GM21786 (cell line): ENCODE measurements around the gene RPS6KA2.
A peak's percentile ranks its signal among the peaks of the same experiment; 100 is the strongest.

ENCODE experiments used
- ATAC-seq: cut with Tn5 transposase; IDR thresholded peaks from one replicate; pipeline ENCODE4 v1.9.1; 2021; ENCODE audit not compliant: unreplicated experiment

The RPS6KA2 gene

DNA sequence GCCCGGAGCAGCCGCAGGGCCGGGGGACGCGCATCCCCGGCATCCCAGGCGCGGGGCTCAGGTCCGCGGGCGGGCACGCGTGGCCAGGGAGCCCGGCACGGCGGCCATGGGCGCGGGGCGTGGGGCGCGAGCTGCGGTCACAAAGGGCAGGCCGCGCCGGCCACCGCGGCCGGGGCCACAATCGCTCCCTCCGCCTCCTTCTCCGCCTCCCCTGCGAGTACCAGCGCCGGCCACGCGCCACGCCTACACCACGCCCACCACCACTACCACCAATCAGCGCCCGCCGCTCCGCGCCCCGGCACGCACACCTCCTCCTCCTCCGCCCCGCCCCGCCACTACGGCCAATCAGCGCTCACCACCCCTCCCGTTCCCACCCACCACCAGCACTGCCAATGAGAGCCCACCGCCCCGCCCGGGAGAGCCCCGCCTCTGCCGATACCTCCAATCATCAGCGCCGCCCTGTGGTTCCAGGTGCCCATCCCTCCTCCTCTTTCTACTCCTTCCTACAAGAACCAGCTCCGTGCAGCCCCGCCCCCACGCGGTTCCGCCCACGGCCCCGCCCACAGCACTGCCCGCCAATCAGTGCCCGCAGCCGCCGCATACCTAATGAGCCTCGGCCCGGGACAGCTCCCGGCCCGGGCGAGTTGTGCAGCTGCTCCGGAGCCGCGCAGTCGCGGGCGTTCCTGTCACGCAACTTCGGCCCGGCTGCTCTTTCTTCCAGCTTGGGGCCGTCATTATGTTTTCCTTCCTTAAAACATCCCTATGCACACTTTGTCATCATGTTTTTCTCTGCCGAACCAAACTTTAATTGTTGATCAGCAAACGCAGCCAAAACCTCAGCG lies at the start of gene RPS6KA2:
Gene RPS6KA2 (minus strand): TSS at position 219 of the 842 bp plus-strand sequence. CDS start 232 bp downstream, outside the sequence.
- peak; percentile 92 for ATAC-seq

DNA sequence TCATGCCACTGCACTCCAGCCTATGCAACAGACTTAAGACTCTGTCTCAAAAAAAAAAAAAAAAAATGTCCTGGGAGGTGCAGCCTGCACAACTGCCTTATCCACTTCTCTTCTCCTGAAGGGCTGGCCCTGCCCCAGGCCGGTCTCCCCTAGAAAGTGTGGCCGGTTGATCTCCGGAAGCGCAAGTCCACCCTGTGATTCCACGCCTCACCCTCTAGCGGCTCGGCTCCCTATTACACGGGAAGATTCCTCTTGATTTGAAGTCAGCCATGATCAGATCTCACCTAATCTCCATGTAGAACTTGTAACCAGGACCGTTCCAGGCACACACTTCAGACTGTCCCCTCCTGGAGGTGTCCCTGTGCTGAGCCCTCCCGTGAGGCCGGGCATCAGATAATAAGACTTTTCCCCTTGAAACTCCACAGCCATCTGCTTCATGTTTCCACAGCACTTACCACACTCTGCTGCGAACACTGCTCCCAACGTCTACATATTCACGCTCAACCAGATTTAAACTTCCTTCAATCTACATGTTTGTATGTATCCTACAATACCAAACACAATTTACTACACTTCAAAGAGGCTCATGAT lies 49.3 kb upstream of the RPS6KA2 start:
- ATAC-seq = no peak

DNA sequence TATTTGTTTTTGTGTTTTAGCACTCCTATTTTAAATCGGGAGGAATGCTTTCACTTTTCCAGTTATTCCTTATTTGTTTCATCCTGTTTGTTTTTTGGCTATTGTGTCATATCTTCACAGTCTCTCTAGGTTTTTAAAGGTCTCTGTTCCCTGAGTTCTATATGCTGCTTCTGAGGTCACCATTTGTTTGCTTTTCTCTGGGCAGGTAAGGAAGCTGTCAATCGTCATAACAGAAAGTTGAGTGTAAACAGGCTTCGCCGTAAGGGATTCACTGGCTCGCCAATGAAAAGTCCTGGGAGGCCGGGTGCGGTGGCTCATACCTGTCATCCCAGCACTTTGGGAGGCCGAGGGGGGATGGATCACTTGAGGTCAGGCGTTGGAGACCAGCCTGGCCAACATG lies 48.7 kb upstream of the RPS6KA2 start:
- ATAC-seq = no peak

DNA sequence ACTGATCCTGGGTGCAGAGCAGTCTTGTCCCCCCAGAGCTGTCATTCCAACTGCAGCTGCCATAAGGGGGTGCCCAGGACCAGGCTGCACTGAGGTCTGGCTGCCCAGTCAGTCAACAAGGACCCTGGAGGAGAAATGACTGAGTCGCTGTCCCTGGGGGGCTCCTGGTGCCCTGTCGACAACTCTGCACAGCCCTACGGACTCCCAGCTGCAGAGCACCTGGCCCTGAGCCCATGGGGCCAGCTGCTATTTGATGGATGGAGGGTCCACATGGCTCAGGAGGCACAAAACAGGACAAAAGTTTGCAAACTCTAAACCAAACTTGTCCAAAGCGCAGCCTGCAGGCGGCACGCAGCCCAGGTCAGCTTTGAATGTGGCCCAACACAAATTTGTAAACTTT lies 46.3 kb upstream of the RPS6KA2 start:
- no peak for ATAC-seq

DNA sequence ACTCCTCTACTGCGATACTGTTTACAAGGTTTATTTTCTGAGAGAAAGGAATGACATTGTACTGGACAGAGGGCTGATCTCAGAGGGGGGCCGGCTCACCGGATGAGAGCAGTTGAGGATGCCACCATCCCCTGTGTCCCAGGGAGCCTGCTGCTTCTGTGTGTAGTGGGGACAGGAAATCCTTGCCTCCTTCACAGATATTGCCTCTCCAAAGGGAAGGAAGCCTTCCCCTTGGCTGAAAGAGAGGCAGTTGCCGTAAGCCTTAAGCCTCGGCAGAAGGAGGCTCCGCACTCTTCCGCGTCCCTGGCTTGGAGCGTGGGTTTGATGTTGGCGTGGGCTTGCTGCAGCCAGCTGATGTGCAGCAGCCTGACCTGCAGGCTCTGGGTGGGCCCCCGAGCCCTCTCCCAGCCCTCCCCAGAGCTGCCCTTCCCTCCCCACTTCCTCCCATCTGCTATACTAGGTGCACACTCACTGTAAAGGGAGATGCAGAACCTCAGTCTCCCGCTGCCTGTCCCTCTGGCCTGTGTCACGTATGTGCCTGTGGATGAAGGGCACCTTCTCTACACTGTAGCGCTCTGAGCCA lies 45.7 kb upstream of the RPS6KA2 start:
- ATAC-seq = no peak

DNA sequence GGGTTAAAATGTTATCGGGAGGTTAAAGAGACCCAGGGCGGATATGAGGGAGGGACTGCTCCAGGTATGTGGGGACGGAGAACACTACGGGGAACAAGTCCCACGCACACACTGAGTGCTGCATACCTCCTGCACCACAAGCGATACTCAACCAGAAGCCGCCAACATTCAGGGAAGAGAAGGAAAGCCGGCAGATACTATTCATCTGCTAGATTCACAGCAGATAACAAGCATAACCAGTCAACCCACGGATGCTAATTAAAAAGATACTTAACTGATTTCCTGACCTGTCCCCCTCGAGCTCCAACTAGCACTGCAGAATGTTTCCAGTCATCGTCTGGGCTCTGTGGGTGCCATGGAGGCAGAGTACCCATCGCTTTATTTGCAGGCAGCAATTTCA lies 45.1 kb upstream of the RPS6KA2 start:
- no peak for ATAC-seq

DNA sequence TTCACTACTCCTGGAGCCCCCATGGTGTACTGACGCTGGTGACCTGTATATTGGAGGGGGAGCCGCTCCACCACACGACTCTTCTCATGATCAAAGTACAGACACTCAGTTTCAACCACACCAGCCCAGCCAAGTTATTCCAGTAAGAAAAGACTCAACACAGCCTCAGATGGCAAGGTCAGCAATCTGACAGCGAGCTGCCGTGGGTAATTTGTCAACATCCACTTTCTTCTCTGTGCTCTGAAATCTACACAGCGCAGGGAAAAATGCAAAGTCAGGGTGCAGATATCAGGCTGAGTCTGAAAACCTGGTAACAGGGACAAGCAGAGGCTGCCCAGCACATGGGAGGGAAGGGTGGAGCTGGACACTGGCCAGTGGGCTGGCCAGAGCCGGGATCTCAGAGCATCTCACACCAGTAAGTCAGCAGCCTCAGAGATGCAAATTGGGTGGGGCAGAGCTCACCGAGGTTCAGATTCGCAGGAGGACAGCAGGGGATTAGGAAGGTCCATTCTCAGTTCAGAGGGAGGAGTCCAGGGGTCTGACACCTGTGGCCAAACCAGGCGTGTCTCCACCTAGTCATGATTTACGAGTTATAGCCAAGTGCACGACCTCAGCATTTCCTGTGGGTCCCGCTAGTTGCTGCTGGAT lies 44.5 kb upstream of the RPS6KA2 start:
- no peak for ATAC-seq

DNA sequence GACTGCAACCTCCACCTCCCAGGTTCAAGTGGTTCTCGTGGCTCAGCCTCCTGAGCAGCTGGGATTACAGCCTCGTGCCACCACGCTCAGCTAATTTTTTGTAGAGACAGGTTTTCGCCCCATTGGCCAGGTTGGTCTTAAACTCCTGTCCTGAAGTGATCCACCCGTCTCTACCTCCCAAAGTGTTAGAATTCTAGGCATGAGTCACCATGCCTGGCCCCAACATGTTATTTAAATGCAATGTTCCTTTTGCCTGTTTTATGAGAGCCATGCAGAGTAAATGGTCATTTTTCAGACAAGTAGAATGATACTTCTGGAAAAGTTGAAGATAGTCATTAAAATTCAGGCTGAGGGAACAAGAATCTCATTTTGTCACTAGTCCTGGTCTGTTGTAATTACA lies 43.8 kb upstream of the RPS6KA2 start:
- ATAC-seq = no peak

DNA sequence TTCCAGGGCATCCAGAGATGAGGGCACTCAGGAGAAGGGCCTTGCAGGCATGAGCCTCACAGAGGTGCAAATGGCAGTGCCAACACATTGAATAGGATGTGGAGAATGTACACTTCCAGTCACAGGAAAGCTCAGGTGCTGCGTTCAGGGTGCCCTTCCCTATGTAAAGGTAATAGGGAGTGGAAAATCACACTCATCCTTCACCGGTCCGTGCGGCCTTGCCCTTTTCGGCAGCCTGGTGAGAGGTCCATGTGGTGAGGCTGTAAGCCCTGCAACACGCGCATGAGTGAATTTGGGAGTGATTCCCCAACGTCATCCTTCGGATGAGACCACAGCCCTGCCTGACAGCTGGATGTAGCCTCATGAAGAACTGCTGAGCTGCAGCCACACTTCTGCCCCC lies 43.0 kb upstream of the RPS6KA2 start:
- no peak for ATAC-seq

DNA sequence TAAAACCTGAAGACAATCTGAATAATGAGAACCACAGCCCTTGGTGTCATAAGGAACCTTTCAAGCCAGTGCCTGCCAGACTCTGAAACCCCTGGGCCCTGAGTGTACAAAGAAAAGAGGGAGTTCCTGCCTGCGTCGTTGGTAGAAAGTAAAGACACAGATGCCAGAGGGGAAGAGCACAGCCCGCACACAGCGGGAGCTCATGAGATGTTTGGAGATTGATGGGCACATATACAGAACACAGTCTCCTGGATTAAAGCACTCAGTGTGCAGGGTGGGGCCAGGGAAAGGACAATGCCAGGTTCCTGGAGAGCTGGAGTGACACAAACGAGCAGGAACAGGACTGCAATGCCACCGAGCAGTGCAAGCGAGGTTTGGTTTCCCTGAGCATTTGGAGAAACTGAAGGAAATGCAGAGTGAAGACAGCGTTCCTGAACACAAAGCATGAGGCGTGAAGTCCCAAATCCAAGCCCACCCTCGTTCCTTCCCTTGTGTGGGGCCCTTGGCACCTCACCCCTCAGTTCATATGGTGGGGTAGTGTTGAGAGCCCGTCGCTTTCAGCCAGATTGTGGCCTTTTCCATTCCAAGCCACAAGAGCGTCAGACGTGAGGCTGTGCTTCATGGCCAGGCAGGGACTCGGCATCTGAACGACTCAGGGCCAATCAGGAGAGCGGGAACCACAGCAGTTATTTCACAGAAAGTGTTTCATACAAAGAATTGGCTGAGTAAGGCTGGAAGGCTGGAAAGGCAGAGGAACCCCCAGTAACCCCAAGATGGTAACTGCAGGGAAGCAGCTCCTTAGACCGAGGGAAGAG lies 41.0 kb upstream of the RPS6KA2 start:
- no peak for ATAC-seq

DNA sequence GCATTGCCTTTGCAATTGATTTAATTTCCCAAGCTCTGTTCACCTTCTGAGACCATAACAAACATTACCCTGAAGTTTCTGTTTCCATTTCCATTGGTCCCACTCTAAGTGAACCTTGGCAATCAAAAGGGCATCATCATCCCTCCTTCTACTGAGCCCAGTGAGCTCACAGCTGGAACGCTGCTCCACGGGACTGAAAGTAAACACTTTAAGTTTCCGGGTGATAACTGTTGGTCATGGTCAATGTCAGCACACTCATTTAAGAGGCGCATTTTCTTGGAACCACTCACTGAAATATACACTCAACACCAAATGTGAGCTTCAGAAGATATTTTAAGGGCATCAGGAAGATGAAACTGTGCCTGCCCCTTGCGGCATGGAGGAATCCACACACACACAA lies 37.1 kb upstream of the RPS6KA2 start:
- ATAC-seq = no peak

DNA sequence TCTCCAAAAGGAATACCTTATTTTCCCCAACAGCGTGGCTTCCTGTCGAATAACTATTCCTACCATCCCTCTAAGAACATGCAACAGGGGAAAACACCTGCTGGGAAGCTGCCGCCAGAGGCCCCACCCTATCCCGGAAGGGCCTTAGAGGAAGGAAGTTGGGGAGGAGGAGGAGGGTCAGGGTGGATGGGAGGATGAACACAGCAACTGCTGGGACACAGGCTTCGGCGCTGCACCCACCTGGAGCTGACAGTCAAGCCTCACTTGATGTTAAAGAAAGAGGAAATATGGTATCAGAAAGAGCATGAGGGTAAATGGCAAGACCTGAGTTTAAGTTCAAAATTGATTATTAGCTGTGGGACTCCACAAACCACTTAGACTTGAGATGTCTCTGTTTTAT lies 36.5 kb upstream of the RPS6KA2 start:
- ATAC-seq = no peak

DNA sequence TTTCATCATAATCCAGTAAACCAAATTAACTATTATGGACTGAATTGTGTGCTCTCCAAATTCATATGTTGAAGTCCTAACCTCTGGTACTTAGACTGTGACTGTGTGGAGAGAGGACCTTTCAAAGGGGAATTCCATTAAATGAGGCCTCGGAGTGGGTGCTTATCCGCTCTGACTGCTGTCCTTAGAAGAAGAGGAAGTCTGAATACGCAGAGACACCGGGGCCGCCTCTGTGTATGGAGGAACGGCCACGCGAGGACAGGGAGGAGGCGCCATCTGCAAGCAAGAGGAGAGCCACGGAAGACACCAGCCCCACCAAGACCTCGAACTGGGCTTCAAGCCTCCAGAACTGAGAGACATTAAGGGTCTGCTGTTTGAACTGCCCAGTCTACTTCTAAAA lies 35.6 kb upstream of the RPS6KA2 start:
- ATAC-seq = no peak

DNA sequence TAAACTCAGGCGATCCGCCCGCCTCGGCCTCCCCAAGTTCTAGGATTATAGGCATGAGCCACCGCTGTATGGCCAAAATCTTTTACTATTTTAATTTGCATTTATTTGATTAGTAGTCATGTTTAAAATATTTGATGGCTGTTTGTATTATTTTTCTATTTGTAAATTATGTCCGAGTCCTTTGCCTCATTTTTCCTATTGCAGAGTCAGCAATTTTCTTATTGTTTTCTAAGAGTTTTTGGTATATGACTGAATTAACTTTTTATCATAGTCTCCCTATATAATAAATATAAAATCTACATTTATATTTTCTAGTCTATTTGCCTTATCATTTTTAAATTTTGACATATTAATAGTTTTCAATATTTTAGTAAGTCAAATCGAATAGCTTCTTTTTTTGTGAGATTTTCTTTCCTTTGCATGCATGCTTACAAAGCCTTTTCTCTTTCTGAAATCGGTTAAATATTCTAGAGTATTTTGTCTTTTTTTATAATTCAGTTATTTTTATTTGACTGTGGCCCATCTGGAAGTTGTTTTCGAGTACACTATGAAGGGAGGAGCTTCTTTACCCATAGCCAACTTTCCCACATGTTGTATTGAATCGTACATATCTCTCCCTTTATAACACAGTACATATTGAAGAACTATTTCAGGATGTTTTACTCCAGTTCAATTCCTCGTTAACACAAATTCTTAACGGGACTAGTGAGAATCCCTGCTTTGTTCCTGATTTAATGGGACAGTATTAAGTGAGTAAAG lies 34.5 kb upstream of the RPS6KA2 start:
- no peak for ATAC-seq

DNA sequence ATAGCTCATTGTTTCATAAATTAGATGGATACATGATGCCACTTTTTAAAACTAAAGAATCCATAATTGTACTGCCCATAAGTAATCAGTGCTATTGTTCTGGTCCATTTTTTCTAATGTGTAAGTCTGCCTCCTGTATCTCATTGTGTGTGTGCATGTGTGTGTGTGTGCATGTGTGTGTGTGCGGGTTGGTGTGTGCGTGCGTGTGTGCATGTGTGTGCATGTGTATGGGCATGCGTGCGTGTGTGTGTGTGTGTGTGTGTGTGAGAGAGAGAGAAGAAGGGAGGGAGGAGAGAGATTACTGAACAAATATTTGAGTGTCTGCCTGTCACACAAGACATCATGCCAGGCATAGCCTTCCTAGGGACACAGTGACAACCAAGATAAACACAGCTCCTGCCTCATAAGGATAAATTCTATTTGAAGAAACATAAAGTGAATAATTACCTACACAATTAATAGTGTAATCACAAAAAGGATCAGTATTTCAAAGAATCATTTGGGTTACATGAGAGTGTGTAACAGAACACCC lies 33.2 kb upstream of the RPS6KA2 start:
- no peak for ATAC-seq

DNA sequence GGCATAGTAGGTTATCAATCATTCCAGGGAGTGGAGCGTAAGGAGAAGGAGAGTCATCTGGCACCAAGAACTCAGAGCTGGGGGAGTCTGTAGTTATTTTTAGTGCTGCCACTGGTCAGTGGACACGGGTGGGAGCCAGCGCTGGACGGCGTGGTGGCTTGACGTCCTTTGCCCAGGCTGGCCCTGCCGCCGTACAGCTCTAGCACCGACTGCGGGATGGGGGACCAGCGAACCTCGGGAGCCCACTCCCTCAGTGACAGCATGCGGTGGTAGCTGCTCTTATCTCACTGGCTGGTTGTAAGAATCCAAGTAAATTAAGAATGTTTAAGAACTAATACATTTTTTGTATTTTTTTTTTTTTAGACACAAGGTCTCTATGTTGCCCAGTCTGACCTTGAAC lies 32.5 kb upstream of the RPS6KA2 start:
- no peak for ATAC-seq

DNA sequence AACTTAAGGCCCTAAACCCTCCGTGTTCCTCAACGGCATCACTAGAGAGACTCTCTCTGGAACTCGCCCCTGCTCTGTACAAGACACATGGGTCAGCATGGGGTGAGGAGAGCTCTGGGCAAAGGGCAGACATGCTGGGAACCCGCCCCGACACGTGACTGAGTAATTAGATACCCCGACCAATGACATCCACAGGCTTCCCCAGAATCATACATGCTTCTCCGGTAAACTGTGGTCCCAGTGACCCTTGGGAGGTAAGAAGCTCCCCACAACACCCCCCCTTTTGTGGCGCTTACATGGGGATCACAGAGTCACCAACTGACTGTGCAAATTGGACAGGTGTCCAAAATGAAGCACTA lies 31.7 kb upstream of the RPS6KA2 start:
- ATAC-seq = no peak

DNA sequence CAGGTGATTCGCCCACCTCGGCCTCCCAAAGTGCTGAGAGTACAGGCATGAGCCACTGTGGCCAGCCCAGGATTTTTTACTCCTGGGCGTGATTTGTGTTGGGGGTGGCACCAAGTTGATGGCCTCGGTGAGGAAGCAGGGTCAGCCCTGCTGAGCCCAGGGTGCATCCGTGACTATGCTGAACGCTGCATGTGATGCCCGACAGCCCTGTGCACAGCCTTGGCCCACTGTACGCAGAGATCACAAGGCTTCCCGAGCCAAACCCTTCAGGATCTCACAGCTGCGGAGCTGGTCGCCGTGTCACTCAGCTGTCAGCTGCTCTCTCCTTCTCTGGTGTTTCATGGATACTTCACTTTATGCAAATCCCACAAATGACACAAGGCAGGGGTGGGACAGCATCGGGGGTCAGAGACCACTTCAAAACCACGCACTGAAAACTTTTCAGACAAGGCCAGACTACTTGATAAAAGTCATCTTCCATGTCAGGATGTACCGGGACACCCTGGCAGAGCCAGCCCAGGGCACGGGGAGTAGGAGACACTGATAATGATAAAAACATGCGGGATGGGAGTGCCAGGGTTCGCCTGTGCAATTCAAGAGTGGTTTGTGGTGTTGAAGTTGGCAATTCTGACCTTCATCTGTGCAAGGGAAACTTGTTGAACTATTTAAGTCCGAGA lies 31.2 kb upstream of the RPS6KA2 start:
- ATAC-seq = no peak

DNA sequence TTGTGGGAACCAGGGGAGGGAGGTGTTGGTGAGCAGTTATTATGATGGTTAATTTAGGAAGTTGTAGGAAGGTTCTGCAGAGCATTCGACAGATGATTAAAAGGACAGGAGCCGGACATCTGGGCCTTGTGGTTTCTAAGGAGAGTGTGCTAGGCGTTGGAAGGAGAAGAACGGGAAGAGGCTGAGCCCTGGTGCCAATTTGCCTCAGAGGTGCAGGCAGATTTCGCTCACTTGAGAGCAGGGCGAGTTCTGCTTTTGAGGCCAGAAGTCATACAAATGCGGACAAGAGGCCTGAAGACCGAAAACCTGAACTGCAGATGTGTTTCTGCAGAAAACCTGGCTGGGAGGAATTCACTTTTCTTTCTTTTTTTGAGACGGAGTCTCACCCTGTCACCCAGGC lies 30.5 kb upstream of the RPS6KA2 start:
- no peak for ATAC-seq
